WTC11 (cell line): ENCODE measurements around the gene EGFR. TPM values are rescaled to one million over a fixed set of nuclear protein-coding genes. Genes with fewer than 3 reads are reported as not detected.

Source experiments
- ATAC-seq: fragments of 200-7000 bp; cut with Tn5 transposase; 2 replicates; pipeline ENCODE4 v1.10.0; 2021; ENCODE audit warnings: mild to moderate bottlenecking, moderate library complexity
- CTCF ChIA-PET: fragments of 300-600 bp; sonication (Branson Sonifier 250); formaldehyde crosslinking; loops from one replicate; lab custom pipeline; 2021; ENCODE audit warnings: antibody characterized with exemption; lab: Charles Lee
- POLR2A ChIA-PET: fragments of 350-600 bp; sonication (Branson Sonifier 250); formaldehyde crosslinking; loops from one replicate; lab custom pipeline; 2021; ENCODE audit warnings: antibody characterized with exemption; lab: Charles Lee
- DNase-seq: peaks from one replicate; pipeline ENCODE4 v3.0.0; 2021; ENCODE audit warnings: low spot score
- H3K27ac Mint-ChIP-seq: 2 replicates; pipeline ENCODE4 v1.8.0; 2021; ENCODE audit warnings: mixed read lengths
- H3K27me3 Mint-ChIP-seq: 2 replicates; pipeline ENCODE4 v1.8.0; 2021; ENCODE audit warnings: low read depth, mild to moderate bottlenecking, moderate library complexity, mixed read lengths
- H3K36me3 Mint-ChIP-seq: 2 replicates; pipeline ENCODE4 v1.8.0; 2021; ENCODE audit warnings: mixed read lengths
- H3K4me1 Mint-ChIP-seq: 2 replicates; pipeline ENCODE4 v1.8.0; 2022; ENCODE audit warnings: mixed read lengths
- H3K4me3 Mint-ChIP-seq: 2 replicates; pipeline ENCODE4 v1.8.0; 2021; ENCODE audit warnings: mild to moderate bottlenecking, moderate library complexity, mixed read lengths
- H3K9me3 Mint-ChIP-seq: 2 replicates; pipeline ENCODE4 v1.8.0; 2021; ENCODE audit warnings: mixed read lengths
- ATF3 ChIP-seq: sonication (generic); formaldehyde crosslinking; conservative IDR thresholded peaks from 2 replicates; pipeline ENCODE4 v1.8.1; 2022; ENCODE audit warnings: mild to moderate bottlenecking, missing genetic modification reagents
- E2F4 ChIP-seq: sonication (generic); formaldehyde crosslinking; IDR thresholded peaks from 2 replicates; pipeline ENCODE4 v1.8.1; 2022; ENCODE audit warnings: low read depth, mild to moderate bottlenecking, moderate library complexity, missing genetic modification reagents, borderline replicate concordance
- HMGA2 ChIP-seq: fragments of 250-450 bp; sonication (Bioruptor Pico); IDR thresholded peaks from 2 replicates; pipeline ENCODE4 v1.4.0; 2021; ENCODE audit warnings: mild to moderate bottlenecking, moderate library complexity
- HMGXB4 ChIP-seq: sonication (generic); formaldehyde crosslinking; IDR thresholded peaks from 2 replicates; pipeline ENCODE4 v1.8.1; 2023; ENCODE audit warnings: mild to moderate bottlenecking, moderate library complexity, missing genetic modification reagents
- KAT7 ChIP-seq: sonication (generic); formaldehyde crosslinking; IDR thresholded peaks from 2 replicates; pipeline ENCODE4 v1.8.1; 2023; ENCODE audit warnings: missing genetic modification reagents, mild to moderate bottlenecking, borderline replicate concordance
- MAX ChIP-seq: sonication (generic); formaldehyde crosslinking; IDR thresholded peaks from 2 replicates; pipeline ENCODE4 v1.8.0; 2022; ENCODE audit warnings: mild to moderate bottlenecking, missing genetic modification reagents
- NFATC4 ChIP-seq: fragments of 250-450 bp; sonication (Bioruptor Pico); IDR thresholded peaks from 2 replicates; pipeline ENCODE4 v1.9.0; 2021; ENCODE audit warnings: mild to moderate bottlenecking
- PREB ChIP-seq: sonication (generic); formaldehyde crosslinking; IDR thresholded peaks from 2 replicates; pipeline ENCODE4 v1.8.1; 2022; ENCODE audit warnings: mild to moderate bottlenecking, missing genetic modification reagents, moderate library complexity, borderline replicate concordance
- RELA ChIP-seq: sonication (generic); formaldehyde crosslinking; IDR thresholded peaks from 2 replicates; pipeline ENCODE4 v1.8.1; 2022; ENCODE audit warnings: missing genetic modification reagents, mild to moderate bottlenecking, borderline replicate concordance
- STAT6 ChIP-seq: sonication (generic); formaldehyde crosslinking; conservative IDR thresholded peaks from 2 replicates; pipeline ENCODE4 v1.8.1; 2023; ENCODE audit warnings: mild to moderate bottlenecking, low read depth, missing genetic modification reagents, moderate library complexity
- ZNF425 ChIP-seq: fragments of 250-450 bp; sonication (Bioruptor Pico); conservative IDR thresholded peaks from 2 replicates; pipeline ENCODE4 v1.9.0; 2021; ENCODE audit warnings: mild to moderate bottlenecking
- total RNA-seq: library from RNA; stranded (reverse); gene quantifications from 3 replicates; pipeline ENCODE4 v1.2.3, GENCODE V29; 2021

EGFR gene
- total RNA-seq, 1 experiment from 2014 or later: 5.9 TPM

- Mint-ChIP-seq H3K27ac (no peak overlapping the region), H3K4me1 (peaks cover 6% of the 10 kb centered on the region), H3K36me3 (no peaks in the 10 kb centered on the region), H3K27me3 (peaks cover 22% of the 10 kb centered on the region), H3K9me3 (peaks cover 5% of the 10 kb centered on the region; the same call in 1 of the 2 replicates), H3K4me3 (no peak overlapping the region)
- no peak for ATAC-seq
- no peak for DNase-seq
- ChIA-PET POLR2A (no interaction called here), CTCF (no interaction called here)
- TF ChIP-seq PREB (CRISPR knock-in tag) (no peak), KAT7 (CRISPR knock-in tag) (no peak)
Observed at GRCh38 chr7:55260171-55260570, 241.4 kb downstream of the EGFR start.

GRCh38 chr7:55260676-55261385 lies 242.0 kb downstream of the EGFR start:
- Mint-ChIP-seq H3K9me3 (peaks cover 5% of the 10 kb centered on the region; the same call in 1 of the 2 replicates), H3K27ac (no peak overlapping the region), H3K36me3 (no peaks in the 10 kb centered on the region)
- POLR2A ChIA-PET: no interaction called here
- no peak for DNase-seq
- TF ChIP-seq MAX (CRISPR knock-in tag) (no peak), E2F4 (CRISPR knock-in tag) (no peak), RELA (CRISPR knock-in tag) (no peak), ZNF425 (CRISPR knock-in tag) (no peak), STAT6 (CRISPR knock-in tag) (no peak), HMGA2 (CRISPR knock-in tag) (no peak), ATF3 (CRISPR knock-in tag) (no peak), NFATC4 (CRISPR knock-in tag) (no peak), HMGXB4 (CRISPR knock-in tag) (no peak)
- TF ChIP-seq, all 79 proteins: peak for 0
- peaks cover 5% of the 10 kb centered on the region for H3K4me1 Mint-ChIP-seq
- no peak overlapping the region for H3K4me3 Mint-ChIP-seq
- CTCF ChIA-PET: no interaction called here
- H3K27me3 Mint-ChIP-seq: peaks cover 15% of the 10 kb centered on the region
- ATAC-seq: no peak
